Activated CD4-positive, alpha-beta T cell treated with anti-CD3 and anti-CD28 coated beads, Interleukin-2, amount 50 U/mL, for 24 hours (primary cell): ENCODE measurements around the gene RBFOX1.

ENCODE experiments used
- DNase-seq, 2 donors: peaks; one replicate each; pipeline ENCODE4 v3.0.0-alpha.2; 2020; ENCODE audit warnings: low read depth in 1 of 2, low spot score in 1 of 2

Gene RBFOX1

GRCh38 chr16:7513429-7513828 is 180.8 kb downstream of the RBFOX1 start:
- no peak for DNase-seq

GRCh38 chr16:7515543-7515942 is 182.9 kb downstream of the RBFOX1 start:
- no peak for DNase-seq

- no peak for DNase-seq
Measured at GRCh38 chr16:7517496-7517895, 184.9 kb downstream of the RBFOX1 start.

- DNase-seq, result no peak
Measured at GRCh38 chr16:7518158-7518557, 185.5 kb downstream of the RBFOX1 start.

DNA sequence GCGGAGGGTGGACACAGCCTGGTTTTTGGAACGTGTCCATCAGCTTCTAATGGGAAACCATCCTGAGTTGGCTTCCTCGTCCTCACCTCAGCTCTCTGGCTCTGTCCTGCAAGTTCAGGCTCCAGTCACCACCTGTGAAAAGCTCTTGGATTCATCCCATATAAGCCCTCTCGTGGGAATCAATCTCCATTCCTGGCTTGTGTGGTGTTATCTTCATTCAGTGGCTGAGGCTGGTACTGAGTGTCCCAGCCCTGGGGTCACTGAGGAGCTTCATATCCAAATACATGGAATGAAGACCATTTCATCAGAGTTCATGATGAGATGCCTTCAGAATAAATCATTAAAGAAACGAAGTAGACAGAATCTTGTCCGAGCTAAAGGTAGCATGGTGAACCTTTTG is 189.2 kb downstream of the RBFOX1 start:
- DNase-seq, result no peak

- no peak for DNase-seq
Measured at GRCh38 chr16:7524419-7524818, 191.8 kb downstream of the RBFOX1 start.

GRCh38 chr16:7526736-7527135 is 194.1 kb downstream of the RBFOX1 start:
- DNase-seq, result no peak

DNA sequence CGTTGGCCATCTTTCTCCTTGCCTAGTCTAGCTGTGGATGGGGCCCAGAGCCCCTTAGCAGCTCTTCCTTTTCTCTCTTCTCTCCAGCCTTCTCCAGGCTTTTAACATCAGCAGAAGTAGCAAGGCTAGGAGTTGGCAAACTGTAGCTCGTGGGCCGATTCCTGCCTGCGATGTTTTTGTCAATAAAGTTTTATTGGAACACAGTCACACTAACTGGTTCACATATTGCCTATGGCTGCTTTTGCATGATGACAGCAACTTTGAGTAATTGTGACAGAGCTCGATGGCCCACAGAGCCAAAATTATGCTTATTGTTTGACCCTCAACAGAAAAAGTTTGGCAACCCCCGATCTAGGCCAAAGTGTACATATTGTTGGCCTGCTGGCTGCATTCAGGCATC is 199.9 kb downstream of the RBFOX1 start:
- no peak for DNase-seq

DNA sequence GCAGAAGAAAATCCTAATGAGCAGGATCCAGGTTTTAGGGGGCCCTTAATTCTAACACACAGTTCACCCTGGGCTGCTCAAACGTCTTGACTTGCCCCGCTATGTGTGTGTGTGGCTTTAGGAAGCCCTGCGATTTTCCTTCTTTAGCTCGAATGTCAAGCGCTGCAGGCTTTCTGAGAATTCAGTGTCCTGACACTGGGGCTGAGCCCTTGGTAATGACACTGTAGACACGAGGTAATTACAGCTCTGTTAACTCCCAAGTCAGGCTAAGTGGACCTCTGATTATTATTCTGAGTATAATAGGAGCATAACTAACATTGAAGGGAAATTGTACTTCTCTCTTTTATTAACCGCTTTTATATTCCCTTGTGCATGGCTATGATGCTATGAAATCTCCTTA is 202.1 kb downstream of the RBFOX1 start:
- no peak for DNase-seq

- DNase-seq, result no peak
Measured at GRCh38 chr16:7541026-7541425, 208.4 kb downstream of the RBFOX1 start.

DNA sequence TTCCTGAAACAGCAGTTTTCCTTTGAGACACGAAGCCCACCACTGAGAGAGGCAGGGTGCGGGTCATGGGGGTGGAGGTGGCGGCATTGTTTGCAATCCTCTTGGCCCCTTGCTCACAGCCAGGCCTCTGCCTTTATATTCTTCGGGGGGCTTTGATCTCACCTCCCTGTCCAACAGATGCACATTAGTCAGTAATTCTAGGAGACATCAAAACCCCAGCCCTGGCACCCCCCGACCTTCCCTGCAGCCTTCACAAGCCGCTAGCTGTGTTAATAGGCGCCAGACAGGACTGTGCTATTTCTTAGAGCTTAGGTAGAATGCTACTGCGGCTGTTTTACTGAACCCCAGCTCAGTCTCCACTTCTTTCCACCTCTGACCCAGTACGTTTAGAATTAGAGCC is 212.6 kb downstream of the RBFOX1 start:
- no peak for DNase-seq

DNA sequence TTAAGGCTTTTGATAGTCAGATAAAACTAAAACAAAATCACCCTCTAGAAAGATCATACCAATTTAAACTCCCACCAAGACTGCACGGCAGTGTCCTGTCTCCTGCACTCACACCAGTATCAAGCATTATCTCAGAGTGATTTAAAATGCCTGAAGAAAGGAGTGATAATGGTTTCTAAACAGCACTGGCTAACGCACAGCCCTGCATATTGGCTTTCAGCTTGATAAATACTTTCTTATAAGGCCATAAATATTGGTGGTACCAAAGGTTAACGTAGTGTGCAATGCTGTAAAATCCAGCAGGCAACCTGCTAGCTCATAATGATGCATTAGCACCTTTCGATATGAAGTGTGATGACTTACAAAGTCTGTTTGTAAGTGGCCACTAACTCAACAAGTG is 214.3 kb downstream of the RBFOX1 start:
- DNase-seq, result no peak

GRCh38 chr16:7547736-7548135 is 215.1 kb downstream of the RBFOX1 start:
- no peak for DNase-seq

- no peak for DNase-seq
Measured at GRCh38 chr16:7548796-7549318, 216.2 kb downstream of the RBFOX1 start.

DNA sequence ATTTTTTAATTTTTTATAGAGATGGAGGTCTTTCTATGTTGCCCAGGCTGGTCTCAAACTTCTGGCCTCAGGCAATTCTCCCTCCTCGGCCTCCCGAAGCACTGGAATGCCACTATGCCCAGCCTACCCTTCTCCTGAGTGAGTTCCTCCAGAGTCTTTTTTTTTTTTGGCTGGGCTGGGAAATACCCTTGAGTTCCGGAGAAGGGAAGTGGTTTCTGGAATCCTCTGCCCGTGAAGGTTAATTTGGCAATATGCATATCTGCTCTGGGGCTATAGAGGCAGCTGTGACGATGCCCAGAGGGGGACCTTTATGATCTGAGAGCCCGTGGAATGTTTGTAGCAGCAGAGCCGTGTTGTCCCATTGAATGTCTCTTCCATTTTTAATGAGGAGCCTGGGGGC is 217.5 kb downstream of the RBFOX1 start:
- no peak for DNase-seq

DNA sequence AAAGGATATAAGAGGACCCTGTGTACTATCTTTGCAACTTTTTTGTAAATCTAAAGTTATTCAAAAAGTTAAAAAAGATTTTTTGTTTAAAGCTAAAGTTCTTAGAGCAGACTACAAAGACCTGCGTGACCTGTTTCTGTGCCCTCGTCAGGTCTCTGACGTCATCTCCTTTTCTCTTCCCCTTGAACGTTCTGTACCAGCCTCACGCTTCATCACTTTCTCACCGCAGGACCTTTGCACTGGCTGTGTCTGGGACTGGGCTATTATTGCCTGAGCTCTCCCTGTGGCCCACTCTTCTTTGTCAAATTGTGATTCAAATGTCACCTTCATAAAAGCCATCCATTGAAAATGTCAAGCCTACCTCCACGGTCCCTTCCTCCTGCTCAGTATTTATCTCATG is 222.8 kb downstream of the RBFOX1 start:
- DNase-seq, result no peak

DNA sequence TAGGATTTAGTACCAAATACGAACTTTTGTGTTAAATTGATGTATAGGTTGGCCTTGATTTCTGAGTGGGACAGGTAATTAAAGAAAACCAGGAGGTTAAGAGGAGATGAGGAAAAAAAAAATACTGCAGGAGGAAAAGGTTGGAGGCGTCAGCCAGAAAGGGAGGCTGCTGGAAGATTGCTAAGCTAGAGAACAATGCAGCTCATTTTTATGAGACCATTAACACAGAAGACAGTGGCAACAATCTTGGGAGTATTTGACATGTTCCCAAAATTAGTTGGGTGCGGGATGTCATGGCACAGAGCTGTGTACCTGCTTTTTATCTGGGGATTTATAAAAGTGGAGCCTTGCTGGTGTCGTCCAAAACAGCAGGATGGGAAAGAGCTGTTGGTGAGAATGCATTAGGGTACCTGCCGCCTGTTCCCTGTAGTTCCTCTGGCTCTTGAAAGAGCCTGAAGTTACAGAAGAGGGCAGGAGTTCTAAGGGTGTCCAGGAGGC is 229.3 kb downstream of the RBFOX1 start:
- no peak for DNase-seq

DNA sequence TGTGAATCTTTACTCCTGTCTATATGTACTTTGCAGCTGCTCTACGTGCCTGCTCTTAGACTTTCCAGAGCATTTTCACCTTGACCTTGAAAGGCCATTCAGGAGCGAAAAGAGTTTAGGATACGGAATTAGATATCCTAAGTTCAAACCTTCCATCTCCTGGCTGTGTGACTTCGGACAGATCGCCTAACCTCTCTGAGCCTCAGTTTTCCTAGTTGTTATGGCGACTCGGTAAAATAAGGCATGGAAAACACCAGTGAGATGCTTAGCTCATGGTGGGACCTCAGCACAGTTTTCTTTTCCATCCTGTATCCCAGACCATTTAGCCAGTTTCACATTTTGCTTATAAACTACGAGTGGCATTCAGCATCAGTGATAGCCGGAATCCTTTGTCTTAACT is 233.7 kb downstream of the RBFOX1 start:
- no peak for DNase-seq

GRCh38 chr16:7571366-7571765 is 238.7 kb downstream of the RBFOX1 start:
- no peak for DNase-seq

GRCh38 chr16:7577588-7577987 is 244.9 kb downstream of the RBFOX1 start:
- DNase-seq, result no peak

DNA sequence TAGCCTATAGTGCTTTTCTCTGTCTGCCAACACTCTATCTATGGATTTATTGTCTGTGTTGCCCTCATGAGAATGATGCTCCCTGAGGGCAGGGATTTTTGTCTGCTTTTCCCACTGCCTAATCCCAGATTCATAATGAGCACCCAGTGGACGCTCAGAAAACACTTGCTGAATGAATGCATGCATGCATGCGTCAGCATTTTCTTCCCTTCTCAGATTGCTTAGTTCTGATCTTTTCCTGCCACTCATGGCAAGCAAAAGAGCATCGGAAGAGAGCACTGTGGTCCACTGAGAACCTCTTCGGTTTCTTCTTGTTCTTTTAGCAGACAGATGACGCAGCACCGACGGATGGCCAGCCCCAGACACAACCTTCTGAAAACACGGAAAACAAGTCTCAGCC is 246.8 kb downstream of the RBFOX1 start:
- DNase-seq, result no peak

GRCh38 chr16:7581175-7581574 is 248.5 kb downstream of the RBFOX1 start:
- no peak for DNase-seq

- DNase-seq, result no peak
Measured at GRCh38 chr16:7583396-7583795, 250.8 kb downstream of the RBFOX1 start.

DNA sequence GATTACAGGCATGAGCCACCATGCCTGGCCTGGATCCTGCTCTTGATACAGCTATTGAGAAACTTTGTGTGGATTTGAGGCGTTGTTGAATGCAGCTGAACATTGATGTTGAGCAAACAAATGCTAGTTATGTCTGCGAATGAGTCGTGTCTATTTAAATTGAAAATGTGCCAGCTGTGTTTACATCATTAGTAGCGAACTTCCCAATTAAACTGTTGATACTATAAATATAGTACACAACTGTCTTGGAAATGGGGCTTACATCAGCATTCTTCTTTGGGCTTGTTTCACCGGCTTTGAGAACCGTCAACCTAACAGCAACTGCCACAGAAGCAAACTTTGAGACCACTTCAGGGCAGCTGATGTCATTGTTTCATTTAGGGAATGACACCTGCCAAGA is 251.9 kb downstream of the RBFOX1 start:
- DNase-seq, result no peak
